Common myeloid progenitor, CD34-positive (primary cell): ENCODE data around the gene SRPRB.

Experiments
- CTCF ChIA-PET: fragments of 350-600 bp; sonication (Branson Sonifier 250); formaldehyde crosslinking; loops from one replicate; lab custom pipeline; 2021; ENCODE audit warnings: antibody characterized with exemption; lab: Charles Lee
- POLR2A ChIA-PET: fragments of 350-600 bp; sonication (Branson Sonifier 250); formaldehyde crosslinking; loops from one replicate; lab custom pipeline; 2021; ENCODE audit warnings: antibody characterized with exemption; lab: Charles Lee
- DNase-seq, 3 donors: peaks; one replicate each; pipeline versions ENCODE4 v3.0.0 to v3.0.0-alpha.2; 2013
- H3K27ac ChIP-seq, 2 experiments: 1 replicate in 1 of 2; 2 replicates in 1 of 2; pipeline ENCODE4 v1.7.0; 2013; ENCODE audit warnings: inconsistent platforms in 2 of 2, low read length in 2 of 2, mild to moderate bottlenecking in 2 of 2, low read depth in 1 of 2, moderate library complexity in 1 of 2; ENCODE audit not compliant: severe bottlenecking in 2 of 2, insufficient read depth in 1 of 2, poor library complexity in 1 of 2
- H3K27me3 ChIP-seq, 5 experiments: replicated peaks in 2 of 5; 1 replicate in 3 of 5; 2 replicates in 2 of 5; pipeline versions ENCODE4 v1.6.1 to v1.7.0; 2013; ENCODE audit warnings: low read length in 4 of 5, mild to moderate bottlenecking in 2 of 5, moderate library complexity in 2 of 5, inconsistent platforms in 1 of 5; ENCODE audit not compliant: insufficient read depth in 5 of 5, control insufficient read depth in 4 of 5
- H3K36me3 ChIP-seq, 4 experiments: 1 replicate in 2 of 4; 2 replicates in 2 of 4; pipeline versions ENCODE4 v1.6.1 to v1.7.0; 2013; ENCODE audit warnings: low read length in 3 of 4, control low read depth in 1 of 4, mild to moderate bottlenecking in 1 of 4; ENCODE audit not compliant: control insufficient read depth in 4 of 4, insufficient read depth in 4 of 4
- H3K4me1 ChIP-seq, 4 experiments: 1 replicate in 3 of 4; 2 replicates in 1 of 4; pipeline versions ENCODE4 v1.6.1 to v1.7.1; 2013; ENCODE audit warnings: low read length in 3 of 4, mild to moderate bottlenecking in 3 of 4, control low read depth in 1 of 4, inconsistent platforms in 1 of 4, moderate library complexity in 1 of 4; ENCODE audit not compliant: control insufficient read depth in 4 of 4, insufficient read depth in 4 of 4; ENCODE audit errors: control extremely low read depth in 1 of 4
- H3K4me3 ChIP-seq, 7 experiments: 1 replicate in 4 of 7; 2 replicates in 3 of 7; pipeline versions ENCODE4 v1.5.1 to v1.7.0; 2013; ENCODE audit warnings: mild to moderate bottlenecking in 7 of 7, low read length in 6 of 7, moderate library complexity in 6 of 7, inconsistent platforms in 2 of 7, low read depth in 2 of 7, control low read depth in 1 of 7; ENCODE audit not compliant: insufficient read depth in 4 of 7, control insufficient read depth in 1 of 7; ENCODE audit errors: extremely low read depth in 1 of 7
- H3K9me3 ChIP-seq, 5 experiments: 1 replicate in 4 of 5; 2 replicates in 1 of 5; pipeline versions ENCODE4 v1.6.1 to v1.7.1; 2013; ENCODE audit warnings: low read length in 4 of 5, mild to moderate bottlenecking in 2 of 5, inconsistent platforms in 1 of 5, low read depth in 1 of 5, moderate library complexity in 1 of 5; ENCODE audit not compliant: control insufficient read depth in 4 of 5, insufficient read depth in 2 of 5; ENCODE audit errors: control extremely low read depth in 1 of 5
- WGBS: methylation state at CpG from one replicate; pipeline ENCODE4 v1.1.5; 2013; ENCODE audit not compliant: insufficient coverage; 5-methylcytosine and 5-hydroxymethylcytosine counted together

The SRPRB gene

GRCh38 chr3:133832802-133833144 lies 27.2 kb downstream of the SRPRB start:
- ChIA-PET POLR2A (interaction anchor here (0.7 kb wide), 1 partner anchor 15 kb away, joined by 4 read pairs; no protein-coding TSS in a partner anchor), CTCF (interaction anchor here (0.6 to 2.5 kb wide), 5 partner anchors 15 to 652 kb away, joined by 3 to 7 read pairs (median 3); no protein-coding TSS in a partner anchor)
- H3K4me3 ChIP-seq: no peak overlapping the region
- no peaks in the 10 kb centered on the region for H3K36me3 ChIP-seq
- H3K27ac ChIP-seq: no peak overlapping the region
- H3K27me3 ChIP-seq: peaks cover 0 to 2% (median 0%) of the 10 kb centered on the region in 5 experiments
- DNase-seq: no peak
- no peaks in the 10 kb centered on the region for H3K9me3 ChIP-seq
- no peaks in the 10 kb centered on the region for H3K4me1 ChIP-seq
- 98% methylated on average over 10 of the region's 10 CpGs for WGBS

DNA sequence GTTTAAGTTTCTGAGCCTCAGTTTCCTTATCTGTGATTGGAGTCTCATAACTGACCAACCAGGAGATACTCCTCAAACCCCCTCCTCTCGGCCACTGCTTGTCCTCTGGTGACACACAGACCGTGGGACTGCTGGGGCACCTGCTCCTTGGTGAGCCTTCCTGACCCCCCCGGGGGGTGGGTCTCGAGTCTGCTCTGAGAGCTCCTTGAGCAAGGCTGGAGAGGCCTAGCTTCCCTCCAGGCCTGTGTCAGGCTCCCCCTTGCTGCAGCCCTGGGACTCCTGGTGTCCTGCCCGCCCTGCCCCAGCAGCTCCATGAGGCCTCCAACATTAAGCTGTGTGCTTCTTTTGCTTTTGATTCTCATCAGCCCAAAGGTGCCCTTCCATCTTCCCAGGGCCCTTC lies 27.7 kb downstream of the SRPRB start:
- CTCF ChIA-PET: interaction anchor here (0.6 to 2.5 kb wide), 5 partner anchors 15 to 651 kb away, joined by 3 to 7 read pairs (median 3); no protein-coding TSS in a partner anchor
- 93% methylated on average over 3 of the region's 5 CpGs for WGBS

DNA sequence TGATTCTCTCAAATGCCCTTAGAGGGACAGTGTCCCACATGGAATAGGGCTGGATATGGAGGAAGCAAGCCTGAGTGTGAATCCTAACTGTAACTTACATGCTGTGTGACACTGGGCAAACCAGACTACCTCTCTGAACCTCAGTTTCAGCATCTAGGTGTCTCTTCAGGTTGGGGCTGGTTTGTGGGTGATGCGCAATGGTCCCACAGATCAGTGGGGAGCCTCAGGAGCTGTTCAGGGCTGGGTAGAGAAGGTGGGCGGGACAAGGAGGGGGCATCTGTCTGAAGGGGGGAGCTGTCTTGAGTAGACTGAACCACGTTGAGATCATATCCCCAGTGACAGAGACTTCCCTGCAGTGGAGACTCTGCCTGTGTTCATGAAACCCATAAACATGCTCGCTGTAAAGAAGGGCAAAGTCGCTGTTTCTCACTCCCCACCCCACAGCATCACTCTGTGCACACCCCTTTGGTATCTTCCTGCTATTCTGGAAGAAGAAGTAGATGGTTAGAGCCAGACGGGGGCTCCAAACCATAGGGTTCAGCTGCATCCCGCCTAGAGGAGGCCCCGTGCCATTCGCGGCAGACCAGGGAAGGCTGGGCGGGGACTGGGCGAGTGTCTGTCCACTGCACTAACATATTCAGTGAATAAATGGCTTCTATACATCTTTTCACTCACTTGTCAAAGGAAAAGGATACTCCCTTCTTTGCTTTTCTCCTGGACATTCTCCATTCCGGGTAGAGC lies 28.4 kb downstream of the SRPRB start:
- no peaks in the 10 kb centered on the region for H3K9me3 ChIP-seq
- H3K4me1 ChIP-seq: no peaks in the 10 kb centered on the region
- ChIA-PET POLR2A (interaction anchor here (1.2 kb wide), 1 partner anchor 59 kb away, joined by 3 read pairs; no protein-coding TSS in a partner anchor), CTCF (no interaction called here)
- H3K27me3 ChIP-seq: peaks cover 0 to 2% (median 0%) of the 10 kb centered on the region in 5 experiments
- H3K4me3 ChIP-seq: no peak overlapping the region
- no peak for DNase-seq
- H3K36me3 ChIP-seq: no peaks in the 10 kb centered on the region
- 95% methylated on average over 6 of the region's 13 CpGs for WGBS
- no peak overlapping the region for H3K27ac ChIP-seq

More for the DNA sequence above, 27.7 kb downstream of the SRPRB start:
- POLR2A ChIA-PET: interaction anchor here (0.7 kb wide), 1 partner anchor 15 kb away, joined by 4 read pairs; no protein-coding TSS in a partner anchor
- H3K9me3 ChIP-seq: no peaks in the 10 kb centered on the region
- H3K27me3 ChIP-seq: peaks cover 0 to 2% (median 0%) of the 10 kb centered on the region in 5 experiments
- H3K4me3 ChIP-seq: no peak overlapping the region
- H3K27ac ChIP-seq: no peak overlapping the region
- no peaks in the 10 kb centered on the region for H3K4me1 ChIP-seq
- no peak for DNase-seq
- no peaks in the 10 kb centered on the region for H3K36me3 ChIP-seq

DNA sequence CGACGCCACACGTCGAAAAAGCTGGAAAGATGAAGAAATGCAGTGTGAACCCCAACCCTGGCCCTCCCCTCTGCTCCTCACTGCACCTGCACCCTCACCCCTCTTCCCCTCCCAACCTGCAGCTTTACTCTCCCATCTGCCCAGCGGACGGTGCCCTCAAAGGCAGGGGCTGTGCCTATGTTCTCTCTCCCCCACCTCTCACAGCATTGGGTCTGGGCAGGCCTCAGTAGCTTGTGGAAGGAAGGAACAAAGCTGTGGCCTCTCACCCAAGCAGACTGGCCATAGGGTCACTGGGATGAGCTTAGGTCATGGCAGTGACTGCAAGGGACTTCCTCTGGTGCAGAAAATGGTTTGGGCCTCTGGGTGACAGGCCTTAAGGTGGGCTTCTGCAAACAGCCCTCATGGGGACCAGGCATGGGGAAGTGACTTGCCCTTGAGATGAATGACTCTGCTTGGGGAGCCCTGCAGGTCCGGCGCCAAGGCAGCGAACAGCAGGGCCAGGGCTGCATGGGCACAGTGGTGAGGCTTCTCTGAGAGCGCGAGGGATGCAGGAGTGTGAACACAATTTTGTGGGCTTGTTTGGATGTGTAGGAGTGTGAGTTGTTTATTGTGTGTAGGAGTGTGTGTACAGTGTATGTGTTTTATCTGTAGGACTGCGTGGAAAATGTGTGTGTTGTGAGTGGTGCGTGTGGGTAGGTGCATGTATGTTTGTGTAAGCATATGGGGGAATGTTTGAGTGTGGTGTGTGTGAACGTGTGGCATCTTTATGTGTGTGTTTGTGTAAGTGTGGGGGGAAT lies 29.2 kb downstream of the SRPRB start:
- POLR2A ChIA-PET: interaction anchor here (1.2 kb wide), 1 partner anchor 58 kb away, joined by 3 read pairs; no protein-coding TSS in a partner anchor
- DNase-seq: no peak
- no peak overlapping the region for H3K27ac ChIP-seq
- CTCF ChIA-PET: no interaction called here
- H3K4me1 ChIP-seq: no peaks in the 10 kb centered on the region
- no peaks in the 10 kb centered on the region for H3K9me3 ChIP-seq
- WGBS: over 99% methylated on average over 14 of the region's 14 CpGs
- no peaks in the 10 kb centered on the region for H3K36me3 ChIP-seq
- peaks cover 0 to 2% (median 0%) of the 10 kb centered on the region in 5 experiments for H3K27me3 ChIP-seq
- H3K4me3 ChIP-seq: no peak overlapping the region

DNA sequence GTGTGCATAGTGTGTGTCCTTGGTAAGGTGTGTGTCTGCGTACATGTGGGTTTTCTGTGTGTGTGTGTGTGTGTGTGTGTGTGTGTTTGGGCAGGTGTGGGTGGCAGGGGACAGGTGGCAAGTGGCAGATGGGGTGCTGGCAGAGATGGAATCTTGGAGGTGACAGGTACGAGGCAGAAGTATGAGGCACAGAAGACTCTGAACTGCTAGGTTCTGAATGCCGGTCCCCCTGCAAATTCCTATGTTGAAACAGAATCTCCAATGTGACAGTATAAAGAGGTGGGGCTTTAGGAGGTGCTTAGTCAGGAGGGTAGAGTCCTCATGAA lies 29.8 kb downstream of the SRPRB start:
- CTCF ChIA-PET: no interaction called here
- H3K27me3 ChIP-seq: peaks cover 0 to 2% (median 0%) of the 10 kb centered on the region in 5 experiments
- DNase-seq: no peak
- POLR2A ChIA-PET: no interaction called here
- H3K27ac ChIP-seq: no peak overlapping the region
- 100% methylated on average over 2 of the region's 3 CpGs for WGBS
- H3K9me3 ChIP-seq: no peaks in the 10 kb centered on the region
- no peaks in the 10 kb centered on the region for H3K36me3 ChIP-seq
- no peaks in the 10 kb centered on the region for H3K4me1 ChIP-seq
- no peak overlapping the region for H3K4me3 ChIP-seq

DNA sequence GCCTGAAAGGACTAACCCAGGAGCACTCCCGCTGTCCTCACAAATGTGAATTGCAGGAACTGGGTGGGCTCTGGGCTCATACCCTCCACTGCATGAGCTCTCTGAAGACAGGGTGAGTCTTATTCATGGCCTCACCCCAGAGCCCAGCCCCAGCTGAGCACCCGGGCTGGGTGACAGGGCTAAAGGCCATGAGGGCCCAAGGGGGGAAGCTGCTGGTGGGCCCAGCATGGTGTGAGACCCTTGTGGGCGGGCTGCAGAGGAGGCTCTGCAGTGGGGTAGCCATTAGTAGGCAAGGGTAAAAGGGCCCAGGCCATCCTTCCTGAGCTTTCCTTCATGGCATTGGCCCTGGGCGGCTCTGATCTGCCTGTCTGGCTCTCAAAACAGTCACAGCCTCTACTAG lies 30.3 kb downstream of the SRPRB start:
- Histone ChIP-seq H3K4me3 (no peak overlapping the region), H3K4me1 (no peaks in the 10 kb centered on the region), H3K27me3 (no peaks in the 10 kb centered on the region), H3K27ac (no peak overlapping the region), H3K36me3 (no peaks in the 10 kb centered on the region), H3K9me3 (no peaks in the 10 kb centered on the region)
- no peak for DNase-seq
- 94% methylated on average over 3 of the region's 4 CpGs for WGBS
- POLR2A ChIA-PET: no interaction called here
- CTCF ChIA-PET: no interaction called here
